ENCODE measurements around the gene PLAAT2.
"Not testable (repeated sequence)": the region's sequence is repeated elsewhere in the genome, so short reads cannot be mapped to it uniquely, and the experiment has no call there.

The PLAAT2 gene

GRCh38 chr11:63578882-63579281 lies 15.7 kb upstream of the PLAAT2 start:
- DNase-seq (ENCODE audit: low spot score), result not testable (repeated sequence)

- DNase-seq (ENCODE audit: low spot score), result no peak
Observed at GRCh38 chr11:63574856-63575602, 11.8 kb upstream of the PLAAT2 start.

GRCh38 chr11:63573881-63574855 lies 11.0 kb upstream of the PLAAT2 start:
- no peak for DNase-seq (ENCODE audit: low spot score)

- no peak for DNase-seq (ENCODE audit: low spot score)
Observed at GRCh38 chr11:63572026-63572688, 9.0 kb upstream of the PLAAT2 start.

- DNase-seq (ENCODE audit: low spot score), result no peak
Observed at GRCh38 chr11:63569570-63569969, 6.4 kb upstream of the PLAAT2 start.

- no peak for DNase-seq (ENCODE audit: low spot score)
Observed at GRCh38 chr11:63567044-63567840, 4.1 kb upstream of the PLAAT2 start.

- DNase-seq (ENCODE audit: low spot score), result no peak
Observed at GRCh38 chr11:63564784-63565350, 1.7 kb upstream of the PLAAT2 start.

- DNase-seq (ENCODE audit: low spot score), result no peak
Observed at GRCh38 chr11:63564056-63564774, 1.0 kb upstream of the PLAAT2 start.

- no peak for DNase-seq (ENCODE audit: low spot score)
Observed at GRCh38 chr11:63560506-63561180, 2.5 kb downstream of the PLAAT2 start.

GRCh38 chr11:63558459-63559157 lies 4.6 kb downstream of the PLAAT2 start:
- DNase-seq (ENCODE audit: low spot score), result no peak

- DNase-seq (ENCODE audit: low spot score), result no peak
Observed at GRCh38 chr11:63557570-63557969, 5.6 kb downstream of the PLAAT2 start.

GRCh38 chr11:63556404-63557013 lies 6.7 kb downstream of the PLAAT2 start:
- DNase-seq (ENCODE audit: low spot score), result no peak

GRCh38 chr11:63554877-63555223 lies 8.3 kb downstream of the PLAAT2 start:
- no peak for DNase-seq (ENCODE audit: low spot score)

- DNase-seq (ENCODE audit: low spot score), result no peak
Observed at GRCh38 chr11:63553759-63554158, 9.4 kb downstream of the PLAAT2 start.

- no peak for DNase-seq (ENCODE audit: low spot score)
Observed at GRCh38 chr11:63552921-63553320, 10.3 kb downstream of the PLAAT2 start.

- DNase-seq (ENCODE audit: low spot score), result no peak
Observed at GRCh38 chr11:63551889-63552266, 11.3 kb downstream of the PLAAT2 start.

- no peak for DNase-seq (ENCODE audit: low spot score)
Observed at GRCh38 chr11:63551091-63551888, 11.9 kb downstream of the PLAAT2 start.

- DNase-seq (ENCODE audit: low spot score), result not testable (repeated sequence)
Observed at GRCh38 chr11:63550156-63550700, 13.0 kb downstream of the PLAAT2 start.
